Uterus (tissue), 4 donors: ENCODE data around the gene BPHL. TPM values are rescaled to one million over a fixed set of nuclear protein-coding genes. Genes with fewer than 3 reads are reported as not detected.
"Not testable (repeated sequence)": the region's sequence is repeated elsewhere in the genome, so short reads cannot be mapped to it uniquely, and the experiment has no call there.

Source experiments
- DNase-seq, 2 donors: peaks; one replicate each; pipeline ENCODE4 v3.0.0-alpha.2; 2019 to 2020
- H3K27ac ChIP-seq, 2 donors: fragments of 200-600 bp; sonication (generic); 1 replicate in 1 of 2; 2 replicates in 1 of 2; pipeline ENCODE4 v1.5.1; 2016 to 2018
- H3K27me3 ChIP-seq, 2 donors: fragments of 200-600 bp; sonication (generic); one replicate each; pipeline ENCODE4 v1.5.1; 2018 to 2019; ENCODE audit warnings: control low read depth in 1 of 2
- H3K36me3 ChIP-seq, 2 donors: fragments of 200-600 bp; sonication (generic); one replicate each; pipeline ENCODE4 v1.5.1; 2019; ENCODE audit warnings: control low read depth in 1 of 2
- H3K4me1 ChIP-seq, 2 donors: fragments of 200-600 bp; sonication (generic); one replicate each; pipeline ENCODE4 v1.5.1; 2018 to 2019; ENCODE audit warnings: control low read depth in 1 of 2
- H3K4me3 ChIP-seq, 2 donors: fragments of 200-600 bp; sonication (generic); 1 replicate in 1 of 2; 2 replicates in 1 of 2; pipeline ENCODE4 v1.5.1; 2018 to 2019; ENCODE audit warnings: mild to moderate bottlenecking in 1 of 2
- H3K9me3 ChIP-seq, 2 donors: fragments of 200-600 bp; sonication (generic); one replicate each; pipeline ENCODE4 v1.5.1; 2019; ENCODE audit warnings: control low read depth in 1 of 2
- CTCF ChIP-seq, 4 experiments: fragments of 200-600 bp in 2 of 4; fragments of 450-650 bp in 2 of 4; sonication (generic) in 2 of 4; IDR thresholded peaks; one replicate each; pipeline ENCODE4 v1.5.1; 2016 to 2019; ENCODE audit warnings: antibody characterized with exemption in 4 of 4, mild to moderate bottlenecking in 2 of 4, moderate library complexity in 1 of 4
- POLR2A ChIP-seq, 2 donors: fragments of 450-650 bp; IDR thresholded peaks; one replicate each; pipeline ENCODE4 v1.6.1; 2016; ENCODE audit warnings: antibody characterized with exemption in 2 of 2, mild to moderate bottlenecking in 1 of 2, moderate library complexity in 1 of 2
- intact Hi-C: fragments of 100-400 bp; cut with DNase I; formaldehyde crosslinking; loops from one replicate; pipeline ENCODE4 v1.15.1; 2023; ENCODE audit warnings: low total_unique reads
- total RNA-seq, 4 donors: library from RNA; depleted of rRNA in 3 of 4; stranded (reverse); fragments of >200 nt in 3 of 4; gene quantifications; one replicate each; pipeline versions ENCODE4 v1.1.0 to v1.2.4, GENCODE V29; 2014 to 2023
- donor health status: DM: yes; HTN: yes; CAD: no.

Gene BPHL
- total RNA-seq, 4 donors from 2014 or later = 4.1 to 30.9 (median 22.0) TPM

- intact Hi-C loops = no loop called here
- DNase-seq = no peak
- TF ChIP-seq CTCF (IDR thresholded peaks at IDR 0.05) = no peak
- TF ChIP-seq POLR2A (IDR thresholded peaks at IDR 0.05) = no peak
- Histone ChIP-seq H3K4me3 (no peak overlapping the region), H3K9me3 (no peaks in the 10 kb centered on the region), H3K27me3 (no peaks in the 10 kb centered on the region), H3K36me3 (no peaks in the 10 kb centered on the region), H3K4me1 (no peaks in the 10 kb centered on the region), H3K27ac (no peak overlapping the region)
Measured at GRCh38 chr6:3151691-3152090, 33.2 kb downstream of the BPHL start.

- Histone ChIP-seq H3K27ac (no peak overlapping the region), H3K9me3 (no peaks in the 10 kb centered on the region), H3K4me3 (no peak overlapping the region), H3K36me3 (no peaks in the 10 kb centered on the region), H3K4me1 (no peaks in the 10 kb centered on the region), H3K27me3 (no peaks in the 10 kb centered on the region)
- TF ChIP-seq POLR2A (IDR thresholded peaks at IDR 0.05) (no peak), CTCF (IDR thresholded peaks at IDR 0.05) (no peak)
- no peak for DNase-seq
- intact Hi-C loops = no loop called here
Measured at GRCh38 chr6:3152689-3153088, 34.2 kb downstream of the BPHL start.

- intact Hi-C loops, DNase-seq, H3K27me3 ChIP-seq, H3K9me3 ChIP-seq, H3K36me3 ChIP-seq, H3K4me3 ChIP-seq, H3K27ac ChIP-seq, H3K4me1 ChIP-seq: not testable (repeated sequence)
Measured at GRCh38 chr6:3155416-3155815, 36.9 kb downstream of the BPHL start.

- H3K27me3 ChIP-seq, H3K4me1 ChIP-seq, H3K36me3 ChIP-seq, intact Hi-C loops, H3K9me3 ChIP-seq: not testable (repeated sequence)
- peak overlapping the region; percentile 56 to 82 for H3K4me3 ChIP-seq
- peak; percentile 35 to 37 for DNase-seq
- H3K27ac ChIP-seq = peak overlapping the region; percentile 93 to 99
Measured at GRCh38 chr6:3156184-3157130, 37.9 kb downstream of the BPHL start.

GRCh38 chr6:3157131-3157933, 38.8 kb downstream of the BPHL start, which contains the start of gene TUBB2A:
TUBB2A (minus strand) TSS chr6:3157544; CDS start chr6:3157463, 81 bp downstream.
- H3K4me1 ChIP-seq = no peaks in the 10 kb centered on the region
- TF ChIP-seq CTCF (IDR thresholded peaks at IDR 0.05) (peak in 3 of 4 experiments; percentile 54 to 78 (median 71)), POLR2A (IDR thresholded peaks at IDR 0.05) (peak; percentile 98 to 99)
- peak; percentile 81 to 85 for DNase-seq
- H3K4me3 ChIP-seq = peak within 1 kb of the TSS; percentile 56 to 82
- H3K9me3 ChIP-seq = no peaks in the 10 kb centered on the region
- intact Hi-C loops = no loop called here
- peak within 1 kb of the TSS; percentile 93 to 99 for H3K27ac ChIP-seq
- no peaks in the 10 kb centered on the region for H3K36me3 ChIP-seq
- H3K27me3 ChIP-seq = no peaks in the 10 kb centered on the region
